GM12878 (cell line): ENCODE measurements around the gene GALNT9. TPM values are rescaled to one million over a fixed set of nuclear protein-coding genes. Genes with fewer than 3 reads are reported as not detected.
A peak's percentile ranks its signal among the peaks of the same experiment; 100 is the strongest.

ENCODE experiments used
- ATAC-seq: fragments of 200-7000 bp; cut with Tn5 transposase; 3 replicates; pipeline ENCODE4 v1.9.1; 2020; ENCODE audit warnings: mild to moderate bottlenecking, moderate library complexity
- BruUV-seq: library from RNA; stranded (reverse); fragments of 400-500 nt; replicated peaks from 2 replicates; lab custom pipeline; 2021; lab: Mats Ljungman, UMichigan
- CTCF ChIA-PET: fragments of 300-600 bp; sonication (Branson Sonifier 250); formaldehyde crosslinking; extraction: SDS; loops from one replicate; lab custom pipeline; 2021; ENCODE audit warnings: inconsistent platforms; lab: Yijun Ruan, JAX
- POLR2A ChIA-PET: fragments of 350-600 bp; formaldehyde crosslinking; extraction: SDS; loops from one replicate; lab custom pipeline; 2021; ENCODE audit warnings: inconsistent platforms; lab: Charles Lee
- RAD21 ChIA-PET: fragments of 300-600 bp; sonication (Branson Sonifier 250); formaldehyde crosslinking; loops from one replicate; lab custom pipeline; 2023; ENCODE audit warnings: antibody characterized with exemption; ENCODE audit not compliant: unreplicated experiment; lab: Charles Lee
- SMC1A ChIA-PET: fragments of 300-600 bp; sonication (Branson Sonifier 250); formaldehyde crosslinking; loops from one replicate; lab custom pipeline; 2023; ENCODE audit not compliant: unreplicated experiment, uncharacterized antibody; lab: Charles Lee
- DNase-seq: peaks from one replicate; pipeline ENCODE4 v3.0.0-alpha.2; 2011; ENCODE audit warnings: low read depth, low spot score
- FAIRE-seq: peaks from 3 replicates; lab custom pipeline; 2011; peaks lifted over from hg19 to GRCh38; lab: Jason Lieb, UNC
- H2AFZ ChIP-seq: 2 replicates; pipeline ENCODE4 v1.6.0; 2011; ENCODE audit warnings: low read depth, low read length, control low read depth; ENCODE audit not compliant: control insufficient read depth
- H3K27ac ChIP-seq: 2 replicates; pipeline ENCODE4 v1.5.1; 2011; ENCODE audit warnings: control low read depth; ENCODE audit not compliant: control insufficient read depth, insufficient read depth
- H3K27me3 ChIP-seq, 2 experiments: replicated peaks in 1 of 2; 2 replicates each; pipeline versions ENCODE4 v1.6.0 to v1.6.1; 2011; ENCODE audit warnings: low read length in 1 of 2; ENCODE audit not compliant: control insufficient read depth in 2 of 2, insufficient read depth in 2 of 2
- H3K36me3 ChIP-seq, 2 experiments: 2 replicates each; pipeline ENCODE4 v1.5.1; 2011; ENCODE audit warnings: low read length in 1 of 2; ENCODE audit not compliant: control insufficient read depth in 2 of 2, insufficient read depth in 2 of 2
- H3K4me1 ChIP-seq: 2 replicates; pipeline ENCODE4 v1.6.1; 2011; ENCODE audit warnings: mild to moderate bottlenecking, low read length, moderate library complexity, mixed read lengths; ENCODE audit not compliant: control insufficient read depth, insufficient read depth
- H3K4me2 ChIP-seq: 2 replicates; pipeline ENCODE4 v1.6.0; 2011; ENCODE audit warnings: control low read depth; ENCODE audit not compliant: control insufficient read depth, insufficient read depth
- H3K4me3 ChIP-seq: fragments of 200-600 bp; sonication (generic); 2 replicates; pipeline ENCODE4 v1.5.1; 2016
- H3K79me2 ChIP-seq: 2 replicates; pipeline ENCODE4 v1.6.0; 2011; ENCODE audit warnings: low read length; ENCODE audit not compliant: control insufficient read depth, insufficient read depth
- H3K9ac ChIP-seq: 2 replicates; pipeline ENCODE4 v1.8.0; 2011; ENCODE audit warnings: low read length, control low read depth, mixed read lengths; ENCODE audit not compliant: control insufficient read depth, insufficient read depth
- H3K9me3 ChIP-seq: replicated peaks from 3 replicates; pipeline ENCODE4 v1.5.1; 2011; ENCODE audit warnings: mild to moderate bottlenecking, low read length; ENCODE audit not compliant: control insufficient read depth, insufficient read depth
- H4K20me1 ChIP-seq: 2 replicates; pipeline ENCODE4 v1.6.0; 2011; ENCODE audit not compliant: control insufficient read depth, insufficient read depth
- BCL3 ChIP-seq: IDR thresholded peaks from 2 replicates; pipeline ENCODE4 v1.6.1; 2011; ENCODE audit warnings: borderline replicate concordance, low read depth, mild to moderate bottlenecking, moderate library complexity, low read length; ENCODE audit not compliant: insufficient read depth, poor library complexity, severe bottlenecking
- BCLAF1 ChIP-seq: fragments of 450-650 bp; IDR thresholded peaks from 2 replicates; pipeline ENCODE4 v1.6.1; 2017; ENCODE audit warnings: antibody characterized with exemption, mild to moderate bottlenecking, moderate library complexity
- BRCA1 ChIP-seq: IDR thresholded peaks from 2 replicates; pipeline ENCODE4 v1.6.1; 2011; ENCODE audit warnings: low read depth, low read length, improper control_type of control experiment
- PBX3 ChIP-seq: IDR thresholded peaks from 2 replicates; pipeline ENCODE4 v1.6.1; 2011; ENCODE audit warnings: mild to moderate bottlenecking, low read depth, low read length, moderate library complexity; ENCODE audit not compliant: insufficient replicate concordance
- RB1 ChIP-seq: fragments of 450-650 bp; formaldehyde crosslinking; IDR thresholded peaks from 2 replicates; pipeline ENCODE4 v1.6.1; 2017; ENCODE audit warnings: mild to moderate bottlenecking, borderline replicate concordance
- RUNX3 ChIP-seq: IDR thresholded peaks from 2 replicates; pipeline ENCODE4 v1.6.1; 2012; ENCODE audit warnings: low read length, inconsistent platforms
- TCF3 ChIP-seq: IDR thresholded peaks from 2 replicates; pipeline ENCODE4 v1.6.1; 2012; ENCODE audit warnings: low read depth, mild to moderate bottlenecking, low read length, borderline replicate concordance; ENCODE audit not compliant: insufficient read depth
- ZNF274 ChIP-seq: IDR thresholded peaks from one replicate; pipeline ENCODE4 v1.8.0; 2011; ENCODE audit not compliant: insufficient read length, insufficient read depth
- WGBS: methylation state at CpG from one replicate; pipeline ENCODE4 v1.1.6; 2016; ENCODE audit warnings: low lambda C conversion rate; ENCODE audit not compliant: insufficient replicate concordance, insufficient coverage; ENCODE audit errors: missing lambda C conversion rate; 5-methylcytosine and 5-hydroxymethylcytosine counted together
- in situ Hi-C: fragments of 300-500 bp; cut with MboI; formaldehyde crosslinking; loops from 9 replicates; pipeline ENCODE4 v1.14.3; 2018; ENCODE audit warnings: mixed read lengths
- intact Hi-C: fragments of 100-400 bp; cut with micrococcal nuclease; formaldehyde crosslinking; loops from one replicate; pipeline ENCODE4 v1.14.2; 2022; ENCODE audit not compliant: unreplicated experiment
- polyA plus RNA-seq, 11 experiments: library from polyadenylated mRNA; depleted of rRNA in 4 of 11; unstranded in 6 of 11; stranded (reverse) in 5 of 11; fragments of >200 nt; fragmentation: Nextera tagmentation in 4 of 11; fragmentation: Illumina TruSeq in 1 of 11; extraction: Ambion mirVana in 4 of 11; extraction: Trizol in 1 of 11; gene quantifications; 1 replicate in 1 of 11; 2 replicates in 10 of 11; pipeline versions ENCODE4 v1.2.1 to v1.2.3, GENCODE V29; 2011 to 2016; ENCODE audit warnings: inconsistent platforms in 2 of 11, missing spikeins in 2 of 11, low read depth in 1 of 11
- total RNA-seq, 4 experiments: library from RNA; depleted of rRNA in 3 of 4; stranded (reverse); fragments of >200 nt in 3 of 4; fragmentation: Illumina TruSeq in 1 of 4; extraction: Trizol in 1 of 4; gene quantifications; 2 replicates each; pipeline versions ENCODE4 v1.2.1 to v1.2.3, GENCODE V29; 2013 to 2021
- TF ChIP-seq, protein P1 (sequence below): IDR thresholded peaks from 2 replicates; pipeline ENCODE4 v1.6.1; 2012; ENCODE audit warnings: improper control_type of control experiment, low read depth, low read length; ENCODE audit not compliant: insufficient replicate concordance

The GALNT9 gene
- total and polyA plus RNA-seq, 10 of the 15 experiments (the other 5 are each of a cell fraction or from before 2014, with no cell fraction given): 0.04 TPM; not detected in 9

DNA sequence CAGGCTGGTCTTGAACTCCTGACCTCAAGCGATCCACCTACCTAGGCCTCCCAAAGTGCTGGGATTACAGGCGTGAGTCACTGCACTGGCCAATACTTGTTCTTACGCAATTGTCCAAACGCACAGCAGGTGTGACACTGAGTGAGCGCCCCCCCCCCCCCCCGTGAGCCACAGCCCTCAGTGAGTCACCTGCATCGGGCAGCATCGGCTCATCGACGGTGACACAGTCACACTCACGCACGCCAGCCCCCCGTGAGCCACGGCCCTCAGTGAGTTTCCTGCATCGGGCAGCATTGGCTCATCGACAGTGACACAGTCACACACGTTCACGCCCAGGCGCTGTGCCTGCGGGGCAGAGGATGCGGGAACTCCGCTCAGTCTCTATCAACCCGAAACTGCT is 42.5 kb downstream of the GALNT9 start:
- intact Hi-C loops: no loop called here
- in situ Hi-C loops: no loop called here

More for the DNA sequence above, 42.5 kb downstream of the GALNT9 start:
- no peaks in the 10 kb centered on the region for H3K27me3 ChIP-seq
- no peaks in the 10 kb centered on the region for H4K20me1 ChIP-seq
- no peak overlapping the region for H3K4me3 ChIP-seq
- FAIRE-seq (no peak), DNase-seq (no peak), ATAC-seq (no peak)
- no TSS peak for BruUV-seq
- no peak overlapping the region for H3K4me2 ChIP-seq
- no peaks in the 10 kb centered on the region for H3K4me1 ChIP-seq
- no peaks in the 10 kb centered on the region; the same call in 2 of the 3 replicates for H3K9me3 ChIP-seq
- no peak overlapping the region for H3K27ac ChIP-seq
- SMC1A ChIA-PET: no interaction called here
- CTCF ChIA-PET: interaction anchor here (0.6 kb wide), 1 partner anchor 741 kb away, joined by 3 read pairs; no protein-coding TSS in a partner anchor
- no peak overlapping the region for H3K9ac ChIP-seq
- WGBS: 79% methylated on average over 23 of the region's 23 CpGs
- no peaks in the 10 kb centered on the region for H3K79me2 ChIP-seq
- H3K36me3 ChIP-seq: no peaks in the 10 kb centered on the region
- RAD21 ChIA-PET: no interaction called here
- no peak overlapping the region for H2AFZ ChIP-seq
- POLR2A ChIA-PET: no interaction called here
- TF ChIP-seq PBX3 (peak; percentile 37), RUNX3 (no peak), RB1 (no peak), BCLAF1 (no peak), ZNF274 (no peak), BRCA1 (no peak), TCF3 (0 out of 2 replicates have a peak, but pooled peaks have one; percentile 19), BCL3 (peak; percentile 87)
- TF ChIP-seq, protein P1, sequence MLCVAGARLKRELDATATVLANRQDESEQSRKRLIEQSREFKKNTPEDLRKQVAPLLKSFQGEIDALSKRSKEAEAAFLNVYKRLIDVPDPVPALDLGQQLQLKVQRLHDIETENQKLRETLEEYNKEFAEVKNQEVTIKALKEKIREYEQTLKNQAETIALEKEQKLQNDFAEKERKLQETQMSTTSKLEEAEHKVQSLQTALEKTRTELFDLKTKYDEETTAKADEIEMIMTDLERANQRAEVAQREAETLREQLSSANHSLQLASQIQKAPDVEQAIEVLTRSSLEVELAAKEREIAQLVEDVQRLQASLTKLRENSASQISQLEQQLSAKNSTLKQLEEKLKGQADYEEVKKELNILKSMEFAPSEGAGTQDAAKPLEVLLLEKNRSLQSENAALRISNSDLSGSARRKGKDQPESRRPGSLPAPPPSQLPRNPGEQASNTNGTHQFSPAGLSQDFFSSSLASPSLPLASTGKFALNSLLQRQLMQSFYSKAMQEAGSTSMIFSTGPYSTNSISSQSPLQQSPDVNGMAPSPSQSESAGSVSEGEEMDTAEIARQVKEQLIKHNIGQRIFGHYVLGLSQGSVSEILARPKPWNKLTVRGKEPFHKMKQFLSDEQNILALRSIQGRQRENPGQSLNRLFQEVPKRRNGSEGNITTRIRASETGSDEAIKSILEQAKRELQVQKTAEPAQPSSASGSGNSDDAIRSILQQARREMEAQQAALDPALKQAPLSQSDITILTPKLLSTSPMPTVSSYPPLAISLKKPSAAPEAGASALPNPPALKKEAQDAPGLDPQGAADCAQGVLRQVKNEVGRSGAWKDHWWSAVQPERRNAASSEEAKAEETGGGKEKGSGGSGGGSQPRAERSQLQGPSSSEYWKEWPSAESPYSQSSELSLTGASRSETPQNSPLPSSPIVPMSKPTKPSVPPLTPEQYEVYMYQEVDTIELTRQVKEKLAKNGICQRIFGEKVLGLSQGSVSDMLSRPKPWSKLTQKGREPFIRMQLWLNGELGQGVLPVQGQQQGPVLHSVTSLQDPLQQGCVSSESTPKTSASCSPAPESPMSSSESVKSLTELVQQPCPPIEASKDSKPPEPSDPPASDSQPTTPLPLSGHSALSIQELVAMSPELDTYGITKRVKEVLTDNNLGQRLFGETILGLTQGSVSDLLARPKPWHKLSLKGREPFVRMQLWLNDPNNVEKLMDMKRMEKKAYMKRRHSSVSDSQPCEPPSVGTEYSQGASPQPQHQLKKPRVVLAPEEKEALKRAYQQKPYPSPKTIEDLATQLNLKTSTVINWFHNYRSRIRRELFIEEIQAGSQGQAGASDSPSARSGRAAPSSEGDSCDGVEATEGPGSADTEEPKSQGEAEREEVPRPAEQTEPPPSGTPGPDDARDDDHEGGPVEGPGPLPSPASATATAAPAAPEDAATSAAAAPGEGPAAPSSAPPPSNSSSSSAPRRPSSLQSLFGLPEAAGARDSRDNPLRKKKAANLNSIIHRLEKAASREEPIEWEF: no peak
